ENCODE data around the gene MPPED1.

GRCh38 chr22:43419371-43420080, 7.7 kb downstream of the MPPED1 start:
- TF ChIP-seq CTCF (IDR thresholded peaks at IDR 0.05) (no peak), POLR2A (IDR thresholded peaks at IDR 0.05) (no peak)
